Glutamatergic neuron (in vitro differentiated cells): ENCODE results near the gene MBTPS1. TPM values are rescaled to one million over a fixed set of nuclear protein-coding genes. Genes with fewer than 3 reads are reported as not detected.

Experiments
- DNase-seq: peaks from one replicate; pipeline ENCODE4 v3.0.0; 2022
- H3K27ac Mint-ChIP-seq: one replicate; pipeline ENCODE4 v1.8.0; 2020; ENCODE audit warnings: mild to moderate bottlenecking, mixed read lengths, inconsistent platforms; ENCODE audit not compliant: unreplicated experiment
- H3K27me3 Mint-ChIP-seq: one replicate; pipeline ENCODE4 v1.8.0; 2020; ENCODE audit warnings: mild to moderate bottlenecking, moderate library complexity, mixed read lengths, inconsistent platforms; ENCODE audit not compliant: unreplicated experiment
- H3K36me3 Mint-ChIP-seq: one replicate; pipeline ENCODE4 v1.8.0; 2020; ENCODE audit warnings: mild to moderate bottlenecking, mixed read lengths, inconsistent platforms; ENCODE audit not compliant: unreplicated experiment
- H3K4me1 Mint-ChIP-seq: one replicate; pipeline ENCODE4 v1.8.0; 2020; ENCODE audit warnings: mild to moderate bottlenecking, low read depth, mixed read lengths, inconsistent platforms; ENCODE audit not compliant: unreplicated experiment
- H3K4me3 Mint-ChIP-seq: one replicate; pipeline ENCODE4 v1.8.0; 2020; ENCODE audit warnings: mild to moderate bottlenecking, mixed read lengths, inconsistent platforms; ENCODE audit not compliant: unreplicated experiment
- H3K9me3 Mint-ChIP-seq: one replicate; pipeline ENCODE4 v1.8.0; 2020; ENCODE audit warnings: mild to moderate bottlenecking, moderate library complexity, mixed read lengths, inconsistent platforms; ENCODE audit not compliant: unreplicated experiment
- total RNA-seq: library from RNA; stranded (reverse); fragmentation: NEBNext Ultra II Directional; extraction: Animal tissue kit (Norgen Biotek cat#: 25700); gene quantifications from one replicate; pipeline ENCODE4 v1.2.1, GENCODE V29; 2021; ENCODE audit not compliant: unreplicated experiment
- TF ChIP-seq, protein P1 (sequence below): fragments of 200-600 bp; sonication (generic); IDR thresholded peaks from one replicate; pipeline ENCODE4 v1.5.0; 2021; ENCODE audit not compliant: partially characterized antibody, unreplicated experiment

The MBTPS1 gene
- total RNA-seq, 1 donor from 2014 or later, result 105 TPM

DNA sequence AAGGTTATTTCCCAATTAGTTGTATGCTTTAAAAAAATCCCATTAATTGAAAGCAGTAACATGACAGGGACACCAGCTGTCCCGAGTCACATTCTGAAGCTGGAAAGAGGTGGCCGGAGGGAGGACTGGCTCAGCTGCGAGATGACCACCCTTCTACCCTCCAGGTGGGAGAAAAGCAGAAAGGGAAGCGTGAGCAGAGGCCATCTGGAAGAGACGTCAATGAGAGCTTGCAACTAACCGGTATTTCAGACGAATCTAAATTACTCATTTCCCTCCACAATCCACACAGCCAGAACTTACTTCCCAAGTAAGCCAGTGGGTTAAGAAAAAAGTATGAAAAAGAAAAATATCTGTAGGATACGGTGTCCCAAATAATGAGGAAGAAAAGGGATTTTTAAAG, 45.6 kb downstream of the MBTPS1 start:
- H3K27me3 Mint-ChIP-seq, result no peaks in the 10 kb centered on the region
- no peak overlapping the region for H3K27ac Mint-ChIP-seq
- TF ChIP-seq, protein P1, sequence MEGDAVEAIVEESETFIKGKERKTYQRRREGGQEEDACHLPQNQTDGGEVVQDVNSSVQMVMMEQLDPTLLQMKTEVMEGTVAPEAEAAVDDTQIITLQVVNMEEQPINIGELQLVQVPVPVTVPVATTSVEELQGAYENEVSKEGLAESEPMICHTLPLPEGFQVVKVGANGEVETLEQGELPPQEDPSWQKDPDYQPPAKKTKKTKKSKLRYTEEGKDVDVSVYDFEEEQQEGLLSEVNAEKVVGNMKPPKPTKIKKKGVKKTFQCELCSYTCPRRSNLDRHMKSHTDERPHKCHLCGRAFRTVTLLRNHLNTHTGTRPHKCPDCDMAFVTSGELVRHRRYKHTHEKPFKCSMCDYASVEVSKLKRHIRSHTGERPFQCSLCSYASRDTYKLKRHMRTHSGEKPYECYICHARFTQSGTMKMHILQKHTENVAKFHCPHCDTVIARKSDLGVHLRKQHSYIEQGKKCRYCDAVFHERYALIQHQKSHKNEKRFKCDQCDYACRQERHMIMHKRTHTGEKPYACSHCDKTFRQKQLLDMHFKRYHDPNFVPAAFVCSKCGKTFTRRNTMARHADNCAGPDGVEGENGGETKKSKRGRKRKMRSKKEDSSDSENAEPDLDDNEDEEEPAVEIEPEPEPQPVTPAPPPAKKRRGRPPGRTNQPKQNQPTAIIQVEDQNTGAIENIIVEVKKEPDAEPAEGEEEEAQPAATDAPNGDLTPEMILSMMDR, result no peak
- no peak overlapping the region for H3K4me3 Mint-ChIP-seq
- DNase-seq, result no peak
- no peaks in the 10 kb centered on the region for H3K36me3 Mint-ChIP-seq
- peaks cover 10% of the 10 kb centered on the region for H3K4me1 Mint-ChIP-seq
- H3K9me3 Mint-ChIP-seq, result no peaks in the 10 kb centered on the region

DNA sequence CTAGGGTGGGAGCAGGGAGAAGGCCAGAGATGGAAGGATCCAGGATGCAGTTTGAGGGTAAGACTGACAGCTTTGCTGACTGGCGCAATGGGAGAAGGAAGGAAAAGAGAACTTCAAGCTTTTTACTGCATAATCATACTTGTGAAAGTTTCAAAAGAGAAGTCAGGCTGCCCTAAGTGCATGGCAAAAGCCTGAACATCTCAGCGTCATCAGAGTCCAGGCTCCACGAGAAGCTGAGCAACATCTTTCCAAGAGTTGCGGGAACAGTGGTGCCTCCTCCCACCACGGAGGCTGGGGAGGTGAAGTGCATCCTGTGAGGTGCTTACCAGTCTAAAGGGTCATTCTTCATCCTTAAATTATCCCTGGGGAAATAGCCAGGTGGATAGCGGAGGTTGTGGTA, 47.2 kb downstream of the MBTPS1 start:
- Mint-ChIP-seq H3K4me1 (peaks cover 7% of the 10 kb centered on the region), H3K9me3 (no peaks in the 10 kb centered on the region), H3K36me3 (no peaks in the 10 kb centered on the region), H3K27me3 (no peaks in the 10 kb centered on the region), H3K27ac (no peak overlapping the region), H3K4me3 (no peak overlapping the region)
- no peak for DNase-seq
- TF ChIP-seq, protein P1, result no peak

DNA sequence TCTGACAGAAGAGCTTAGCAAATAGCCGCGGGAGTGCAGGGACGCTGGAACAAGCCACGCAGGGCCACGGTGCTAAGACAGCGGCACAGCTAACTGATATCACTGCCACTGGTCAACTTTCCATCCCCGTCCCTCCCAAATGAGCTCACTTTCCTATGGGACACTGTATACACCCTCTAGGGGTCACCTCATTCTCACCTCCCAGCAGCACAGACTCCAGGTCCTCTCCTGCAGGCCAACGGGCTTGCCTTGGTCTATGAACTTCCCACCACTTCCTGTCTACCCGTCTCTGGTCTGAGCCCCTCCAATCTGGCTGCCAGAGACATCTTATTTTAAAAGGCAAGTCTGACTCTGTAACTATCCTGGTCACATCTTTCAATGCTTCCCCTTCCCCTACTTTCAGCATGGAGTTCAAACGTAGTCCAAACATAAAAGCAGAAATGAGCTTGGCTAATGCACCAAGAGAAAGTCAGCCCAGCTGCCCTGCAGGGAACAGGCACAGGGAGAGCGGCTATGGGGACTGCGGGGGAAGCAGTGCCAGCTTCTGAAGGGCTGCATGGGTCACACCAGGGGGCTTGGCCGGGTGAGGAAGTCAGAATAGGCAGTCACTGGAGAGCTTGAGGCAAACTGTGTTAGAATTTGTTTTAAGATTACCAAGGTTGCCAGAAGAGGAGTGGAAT, 47.8 kb downstream of the MBTPS1 start:
- DNase-seq, result no peak
- Mint-ChIP-seq H3K9me3 (no peaks in the 10 kb centered on the region), H3K36me3 (no peaks in the 10 kb centered on the region), H3K27ac (peak overlapping the region; percentile 31), H3K4me1 (peaks cover 12% of the 10 kb centered on the region), H3K27me3 (no peaks in the 10 kb centered on the region), H3K4me3 (no peak overlapping the region)
- TF ChIP-seq, protein P1, result no peak

DNA sequence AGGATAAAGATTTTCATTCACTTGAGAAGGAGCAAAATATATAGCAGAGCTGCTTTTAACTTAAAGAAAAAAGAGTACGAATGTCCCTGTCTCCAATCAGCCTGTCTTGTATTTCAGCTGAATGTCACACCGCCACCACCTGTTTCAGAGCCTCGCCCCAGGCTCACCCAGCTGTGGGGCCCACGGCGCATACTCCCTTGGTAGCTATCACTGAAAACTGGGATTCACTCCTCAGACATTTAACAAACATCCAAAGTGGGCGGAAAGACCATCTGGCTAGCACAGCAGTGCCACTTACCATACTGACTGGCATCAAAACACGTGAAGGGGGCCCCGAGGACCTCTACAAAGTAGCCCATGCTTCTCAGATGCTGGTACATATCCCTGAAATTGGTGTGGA, 48.7 kb downstream of the MBTPS1 start:
- Mint-ChIP-seq H3K9me3 (peaks cover 3% of the 10 kb centered on the region), H3K36me3 (no peaks in the 10 kb centered on the region), H3K4me1 (peaks cover 20% of the 10 kb centered on the region), H3K27me3 (no peaks in the 10 kb centered on the region), H3K27ac (no peak overlapping the region), H3K4me3 (no peak overlapping the region)
- no peak for DNase-seq
- TF ChIP-seq, protein P1, result no peak

DNA sequence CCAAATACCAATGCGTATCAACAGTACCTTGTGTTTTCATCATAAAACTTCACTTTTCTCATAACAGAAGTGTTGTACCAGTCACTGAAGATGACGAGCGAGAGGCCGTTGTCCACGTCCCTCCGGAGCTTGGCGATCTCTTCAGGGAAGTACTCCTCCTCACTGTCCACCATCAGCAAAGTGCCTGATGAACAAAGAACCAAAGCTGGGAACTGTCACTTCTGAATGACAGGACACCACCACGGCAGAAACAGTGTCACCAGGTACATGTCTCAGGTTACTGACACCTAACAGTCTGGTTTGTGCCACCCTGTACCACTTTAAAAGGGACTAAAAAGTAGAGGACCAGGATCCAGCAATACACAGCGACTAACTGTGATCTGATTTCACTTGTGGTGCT, 49.1 kb downstream of the MBTPS1 start:
- TF ChIP-seq, protein P1, result no peak
- H3K4me3 Mint-ChIP-seq, result no peak overlapping the region
- H3K36me3 Mint-ChIP-seq, result no peaks in the 10 kb centered on the region
- H3K4me1 Mint-ChIP-seq, result peaks cover 24% of the 10 kb centered on the region
- H3K27me3 Mint-ChIP-seq, result no peaks in the 10 kb centered on the region
- H3K9me3 Mint-ChIP-seq, result peaks cover 7% of the 10 kb centered on the region
- H3K27ac Mint-ChIP-seq, result no peak overlapping the region
- no peak for DNase-seq
